CD4-positive, alpha-beta T cell treated with Interleukin-15 for 1 hour (primary cell): Measurements from ENCODE around the gene ABLIM2.
"Not testable (repeated sequence)": the region's sequence is repeated elsewhere in the genome, so short reads cannot be mapped to it uniquely, and the experiment has no call there.

Experiments used
- DNase-seq: peaks from one replicate; pipeline ENCODE4 v3.0.0-alpha.2; 2020

Gene ABLIM2

GRCh38 chr4:7918187-7918586, 240.4 kb downstream of the ABLIM2 start:
- not testable (repeated sequence) for DNase-seq

GRCh38 chr4:7917669-7918068, 240.9 kb downstream of the ABLIM2 start:
- DNase-seq, result no peak

GRCh38 chr4:7915875-7916242, 242.8 kb downstream of the ABLIM2 start:
- no peak for DNase-seq
